Measurements from ENCODE around the gene CCL25. TPM values are rescaled to one million over a fixed set of nuclear protein-coding genes. Genes with fewer than 3 reads are reported as not detected.
"Not testable (repeated sequence)": the region's sequence is repeated elsewhere in the genome, so short reads cannot be mapped to it uniquely, and the experiment has no call there.

The CCL25 gene
- total and polyA plus RNA-seq, 2 donors (not counting 3 experiments of a cell fraction or from before 2014, with no cell fraction given): not detected

- no peak overlapping the region for H2AFZ ChIP-seq (ENCODE audit: low read depth, low read length)
- H3K4me1 ChIP-seq (ENCODE audit: control insufficient read depth, extremely low read depth, insufficient read depth, low read length): no peaks in the 10 kb centered on the region
- DNase-seq (ENCODE audit: low read depth, low spot score): no peak
- no peak overlapping the region for H3K27ac ChIP-seq (ENCODE audit: insufficient read depth, low read depth, low read length)
- H3K4me2 ChIP-seq (ENCODE audit: insufficient read depth, low read length): no peak overlapping the region
- TF ChIP-seq JUN (IDR thresholded peaks at IDR 0.05; ENCODE audit: borderline replicate concordance, insufficient read depth, insufficient read length, low read depth) (no peak), MYC (IDR thresholded peaks at IDR 0.05; ENCODE audit: low read depth, low read length) (no peak), POLR2AphosphoS5 (IDR thresholded peaks at IDR 0.05; ENCODE audit: insufficient read depth, low read depth, low read length) (no peak), MAX (IDR thresholded peaks at IDR 0.05; ENCODE audit: insufficient read depth, insufficient read length) (no peak), FOS (IDR thresholded peaks at IDR 0.05; ENCODE audit: borderline replicate concordance, insufficient read depth, low read length) (no peak), CTCF (IDR thresholded peaks at IDR 0.05; ENCODE audit: extremely low read depth in 1 of 2, insufficient read depth in 1 of 2, low read depth in 1 of 2, low read length in 2 of 2) (no peak), GATA2 (IDR thresholded peaks at IDR 0.05; ENCODE audit: insufficient read depth, insufficient read length, low read depth, low read length) (no peak), POLR2A (IDR thresholded peaks at IDR 0.05; ENCODE audit: low read depth, low read length) (no peak), EZH2 (IDR thresholded peaks at IDR 0.05; ENCODE audit: borderline replicate concordance, low read depth, low read length, severe bottlenecking) (no peak)
- H3K36me3 ChIP-seq (ENCODE audit: control insufficient read depth in 2 of 2, extremely low read depth in 1 of 2, insufficient read depth in 2 of 2, low read length in 2 of 2): no peaks in the 10 kb centered on the region
- no peaks in the 10 kb centered on the region for H3K9me3 ChIP-seq (replicated peaks; ENCODE audit: control insufficient read depth, insufficient read depth, low read length)
- H3K9ac ChIP-seq (replicated peaks; ENCODE audit: extremely low read depth, insufficient read depth, low read length): no peak overlapping the region
- FAIRE-seq: no peak
- H4K20me1 ChIP-seq (replicated peaks; ENCODE audit: control insufficient read depth, extremely low read depth, insufficient read depth, low read length): no peaks in the 10 kb centered on the region
- no TSS peak for BruUV-seq (replicated peaks)
- POLR2A ChIA-PET: no interaction called here
- H3K9me1 ChIP-seq (replicated peaks; ENCODE audit: control insufficient read depth, extremely low read depth, insufficient read depth, low read length): no peaks in the 10 kb centered on the region
- CTCF ChIA-PET: no interaction called here
- no peak overlapping the region for H3K4me3 ChIP-seq (replicated peaks in 1 of 3; ENCODE audit: insufficient read depth in 1 of 3, low read depth in 1 of 3, low read length in 3 of 3)
- intact Hi-C loops (cut with micrococcal nuclease): no loop called here
- dilution Hi-C loops (cut with MboI; ENCODE audit: extremely low pct_ligation_motif_present, low sequenced_read_pairs): no loop called here
- H3K79me2 ChIP-seq (ENCODE audit: control insufficient read depth, insufficient read depth, low read length): no peaks in the 10 kb centered on the region
- no peaks in the 10 kb centered on the region for H3K27me3 ChIP-seq (ENCODE audit: control insufficient read depth in 2 of 2, insufficient read depth in 2 of 2, low read length in 2 of 2)
Measured at GRCh38 chr19:8101311-8101710, 48.8 kb downstream of the CCL25 start.

GRCh38 chr19:8101910-8102309 lies 49.4 kb downstream of the CCL25 start:
- H3K79me2 ChIP-seq (ENCODE audit: control insufficient read depth, insufficient read depth, low read length); H3K4me3 ChIP-seq (replicated peaks in 1 of 3; ENCODE audit: insufficient read depth in 1 of 3, low read depth in 1 of 3, low read length in 3 of 3); H3K4me1 ChIP-seq (ENCODE audit: control insufficient read depth, extremely low read depth, insufficient read depth, low read length); H4K20me1 ChIP-seq (replicated peaks; ENCODE audit: control insufficient read depth, extremely low read depth, insufficient read depth, low read length); BruUV-seq (replicated peaks); H3K27me3 ChIP-seq (ENCODE audit: control insufficient read depth in 2 of 2, insufficient read depth in 2 of 2, low read length in 2 of 2); H3K4me2 ChIP-seq (ENCODE audit: insufficient read depth, low read length); intact Hi-C loops (cut with micrococcal nuclease); H3K36me3 ChIP-seq (ENCODE audit: control insufficient read depth in 2 of 2, extremely low read depth in 1 of 2, insufficient read depth in 2 of 2, low read length in 2 of 2); H3K9me1 ChIP-seq (replicated peaks; ENCODE audit: control insufficient read depth, extremely low read depth, insufficient read depth, low read length); POLR2A ChIA-PET; H2AFZ ChIP-seq (ENCODE audit: low read depth, low read length); H3K9me3 ChIP-seq (replicated peaks; ENCODE audit: control insufficient read depth, insufficient read depth, low read length); dilution Hi-C loops (cut with MboI; ENCODE audit: extremely low pct_ligation_motif_present, low sequenced_read_pairs); FAIRE-seq; DNase-seq (ENCODE audit: low read depth, low spot score); H3K27ac ChIP-seq (ENCODE audit: insufficient read depth, low read depth, low read length); H3K9ac ChIP-seq (replicated peaks; ENCODE audit: extremely low read depth, insufficient read depth, low read length): not testable (repeated sequence)
- CTCF ChIA-PET: interaction anchor here (0.5 kb wide), 1 partner anchor 14 kb away, joined by 3 read pairs; no protein-coding TSS in a partner anchor

All from endothelial cell of umbilical vein (primary cell).